ENCODE results near the gene GRHPR.
"Not testable (repeated sequence)": the region's sequence is repeated elsewhere in the genome, so short reads cannot be mapped to it uniquely, and the experiment has no call there.

Gene GRHPR

DNA sequence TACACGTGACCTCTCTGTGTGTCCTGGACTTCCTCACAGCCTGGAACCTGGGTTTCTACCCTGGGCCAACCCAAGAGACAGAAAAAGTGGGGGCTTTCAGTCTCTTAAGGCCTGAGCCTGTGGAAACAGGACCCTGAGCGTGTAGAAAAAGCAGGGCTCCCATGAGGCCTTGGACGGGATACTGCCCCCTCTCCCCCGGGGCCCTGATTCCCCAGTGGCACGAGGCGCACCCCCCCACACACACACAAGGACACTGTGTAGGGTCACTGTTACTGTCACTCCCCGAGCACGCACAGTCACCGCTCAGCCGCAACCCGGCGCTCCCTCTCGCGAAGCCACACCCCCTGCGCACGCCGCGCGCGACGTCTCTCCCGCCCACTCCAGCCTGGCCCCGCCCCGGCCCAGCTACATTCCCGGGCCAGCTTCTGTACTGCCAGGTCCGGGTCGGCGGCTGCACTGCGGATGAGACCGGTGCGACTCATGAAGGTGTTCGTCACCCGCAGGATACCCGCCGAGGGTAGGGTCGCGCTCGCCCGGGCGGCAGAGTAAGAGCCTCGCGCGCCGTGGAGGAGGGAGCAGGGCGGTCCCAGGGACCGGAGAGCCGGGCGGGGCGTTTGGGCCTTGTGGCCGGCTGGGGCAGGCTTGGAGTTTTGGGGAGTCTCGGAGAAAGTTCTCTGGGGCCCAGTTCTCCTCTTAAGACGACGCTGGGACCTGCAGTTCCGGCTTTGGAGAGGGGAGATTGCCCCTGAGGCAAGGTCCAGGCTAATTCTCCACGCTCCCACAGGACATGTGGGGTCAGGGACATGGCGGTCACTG, at the start of gene GRHPR:
Gene GRHPR, plus strand, starts transcription at position 408 of the 816 bp plus-strand sequence. Its CDS starts 55 bp downstream, at position 463.
- peak; percentile 86 for DNase-seq

DNA sequence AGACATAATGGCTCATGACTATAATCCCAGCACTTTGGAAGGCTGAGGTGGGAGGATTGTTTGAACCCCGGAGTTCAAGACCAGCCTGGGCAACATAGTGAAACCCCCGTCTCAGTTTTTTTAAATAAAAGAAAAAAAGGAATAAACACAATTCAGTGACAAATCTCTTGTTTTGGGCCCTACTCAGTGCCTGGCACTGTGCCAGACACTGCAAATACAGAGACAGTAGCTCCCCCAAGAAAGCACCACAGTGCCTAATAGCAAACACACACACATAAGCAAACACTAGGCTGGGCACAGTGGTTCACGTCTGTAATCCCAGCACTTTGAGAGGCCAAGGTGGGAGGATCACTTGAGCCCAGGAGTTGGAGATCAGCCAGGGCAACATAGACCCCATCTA, 49.7 kb upstream of the GRHPR start:
- no peak for DNase-seq

DNA sequence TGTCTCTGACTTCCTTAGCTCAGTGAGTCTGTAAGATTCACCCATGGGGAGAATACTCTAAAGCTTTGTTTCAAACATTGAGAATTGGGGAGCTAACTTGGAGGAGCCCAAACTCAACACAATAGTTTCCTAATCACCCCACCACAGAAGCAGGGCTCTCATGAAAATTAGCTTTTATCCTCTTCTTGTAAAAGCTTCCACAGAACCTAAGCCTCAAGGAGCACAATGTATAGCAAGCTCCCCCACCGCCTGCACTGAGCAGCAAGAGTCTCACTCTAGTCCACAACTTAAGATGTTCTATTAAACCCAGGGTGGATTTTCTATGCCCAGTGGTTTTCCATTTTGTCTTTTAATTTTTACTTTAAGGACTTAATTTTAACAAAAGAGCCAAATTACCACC, 48.9 kb upstream of the GRHPR start:
- no peak for DNase-seq

DNA sequence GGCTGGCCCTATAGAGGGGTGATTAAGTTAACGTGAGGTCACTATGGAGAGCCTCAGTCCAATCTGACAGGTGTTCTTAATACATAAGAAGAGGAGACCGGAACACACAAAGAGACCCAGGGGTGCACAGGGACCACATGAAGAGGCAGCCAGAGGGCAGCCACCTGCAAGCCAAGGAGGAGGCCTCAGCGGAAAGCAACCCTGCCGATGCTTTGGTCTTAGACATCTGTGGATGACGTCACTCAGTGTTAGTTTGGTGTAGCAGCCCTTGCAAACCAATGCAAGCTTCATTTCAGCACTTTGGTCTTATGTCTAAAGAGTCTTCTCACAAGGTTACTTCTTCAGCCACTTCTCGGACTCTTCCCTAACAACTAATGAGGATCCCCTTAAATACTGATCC, 47.6 kb upstream of the GRHPR start:
- no peak for DNase-seq

DNA sequence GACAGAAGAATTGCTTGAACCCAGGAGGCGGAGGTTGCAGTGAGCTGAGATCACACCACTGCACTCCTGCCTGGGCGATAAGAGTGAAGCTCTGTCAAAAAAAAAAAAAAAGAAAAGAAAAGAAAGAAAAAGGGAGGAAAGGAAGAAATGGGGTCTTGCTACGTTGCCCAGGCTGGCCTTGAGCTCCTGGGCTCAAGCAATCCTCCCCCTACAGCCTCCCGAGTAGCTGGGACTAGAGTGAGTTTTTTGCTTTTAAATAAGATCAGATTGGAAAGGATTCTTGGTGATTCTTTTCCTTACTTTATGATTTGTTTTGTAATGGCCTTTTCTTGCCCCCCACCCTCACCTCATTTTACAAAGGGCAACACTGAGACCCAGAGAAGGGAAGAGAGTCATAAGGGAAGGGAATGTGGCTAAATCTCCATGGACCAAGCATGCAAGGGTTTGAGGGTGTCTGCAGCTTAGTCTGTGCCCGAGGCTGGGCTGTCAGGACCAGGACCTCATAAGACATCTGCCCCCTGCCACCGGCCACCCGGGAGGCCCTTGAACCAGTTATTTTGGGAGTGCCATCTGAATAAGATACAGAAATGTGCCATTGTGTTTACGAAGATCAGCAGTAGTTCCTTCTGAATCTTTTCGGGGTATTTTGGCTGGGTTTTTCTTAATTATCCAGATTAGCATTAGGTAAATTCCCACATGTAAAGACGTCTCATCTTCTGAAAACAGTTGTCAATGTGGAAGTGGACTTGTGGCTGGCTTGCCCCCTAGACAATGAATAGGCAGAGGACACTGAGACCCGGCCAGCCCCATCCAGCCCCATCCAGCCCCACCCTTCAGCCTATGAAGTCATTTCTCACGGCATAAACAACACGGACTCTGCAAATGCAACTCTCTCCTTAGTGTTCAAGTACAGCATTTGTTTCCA, 44.5 kb upstream of the GRHPR start:
- no peak for DNase-seq

DNA sequence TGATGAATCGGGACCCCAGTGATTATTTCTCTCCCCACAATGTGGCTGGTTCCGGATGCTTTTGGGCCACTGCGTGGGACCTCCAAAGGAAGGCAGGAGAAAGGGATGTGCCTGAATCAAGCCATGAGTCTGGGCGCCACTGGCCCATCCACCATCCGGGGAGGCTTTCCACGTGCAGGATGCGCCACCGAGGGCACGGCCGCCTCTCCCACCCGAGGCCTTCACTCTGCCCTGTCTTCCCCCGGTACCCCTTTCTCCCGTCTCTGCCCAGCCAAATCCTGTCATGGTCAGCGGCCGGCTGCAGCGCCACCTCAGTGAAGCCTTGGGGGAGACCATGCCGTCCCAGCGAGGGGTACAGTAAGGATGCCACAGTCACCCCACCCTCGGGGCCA, 43.9 kb upstream of the GRHPR start:
- no peak for DNase-seq

DNA sequence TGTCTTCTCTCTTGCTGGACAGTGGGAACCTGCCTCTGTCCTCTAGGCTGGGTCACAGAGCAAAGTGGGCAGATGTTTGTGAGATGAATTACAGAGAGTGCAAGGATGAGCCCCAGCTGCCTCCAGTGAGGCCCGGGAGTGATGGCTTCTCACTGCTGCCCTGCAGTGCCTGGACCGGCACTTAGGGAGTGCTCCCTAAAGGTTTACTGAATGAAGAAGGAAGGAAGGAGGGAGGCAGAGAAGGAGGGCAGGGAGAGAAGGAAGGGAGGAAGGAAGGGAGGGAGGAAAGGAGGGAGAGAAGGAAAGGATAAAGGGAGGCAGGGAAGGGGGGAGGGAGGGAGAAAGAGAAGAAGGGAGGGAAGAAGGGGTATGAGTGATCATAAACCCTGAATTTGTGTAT, 42.7 kb upstream of the GRHPR start:
- DNase-seq = no peak

DNA sequence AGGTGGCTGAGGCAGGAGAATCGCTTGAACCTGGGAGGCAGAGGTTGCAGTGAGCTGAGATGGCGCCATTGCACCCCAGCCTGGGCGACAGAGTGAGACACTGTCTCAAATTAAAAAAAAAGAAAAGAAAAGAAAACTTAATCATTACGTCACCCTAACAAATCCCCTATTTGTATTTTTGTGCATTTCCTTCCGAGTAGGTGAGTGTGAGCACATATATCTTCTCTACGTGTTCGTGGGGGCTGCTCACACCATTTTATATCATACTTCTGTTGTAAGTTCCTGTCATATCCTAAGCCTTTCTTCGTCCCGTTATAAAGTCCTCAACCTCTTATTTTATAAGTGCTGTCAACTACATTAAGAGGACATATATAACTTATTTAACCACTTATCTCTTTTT, 41.9 kb upstream of the GRHPR start:
- no peak for DNase-seq

DNA sequence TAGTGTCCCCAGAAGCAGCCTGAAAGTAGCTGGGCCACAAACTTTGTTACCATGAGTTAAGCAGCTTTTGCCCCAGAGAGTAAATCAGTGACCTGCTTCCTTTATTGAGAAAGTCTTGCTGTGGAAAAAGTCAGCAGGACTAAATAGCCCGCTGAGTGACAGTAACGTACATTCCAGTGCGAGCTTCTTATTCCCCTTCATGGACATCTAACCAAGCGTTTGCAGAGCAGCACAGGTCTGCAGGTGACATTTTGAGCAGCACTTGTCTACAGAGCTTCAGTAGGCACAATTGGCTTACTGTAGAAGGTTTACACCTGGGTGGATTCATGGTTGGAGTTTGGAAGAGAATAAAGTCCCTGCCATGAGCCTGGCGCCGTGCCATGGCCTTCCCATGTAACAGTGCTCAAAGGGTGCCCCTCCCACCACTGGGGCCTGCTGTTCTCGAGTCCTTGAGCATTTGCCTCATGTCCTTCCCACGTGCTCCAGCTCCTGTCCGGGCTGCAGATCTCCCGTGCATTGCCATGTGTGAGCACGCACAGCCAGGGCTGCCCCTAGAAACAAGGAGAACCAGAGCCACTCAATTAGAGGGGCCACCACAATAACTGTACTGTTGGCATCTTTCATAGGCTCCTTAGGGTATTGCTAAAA, 41.3 kb upstream of the GRHPR start:
- DNase-seq = no peak

DNA sequence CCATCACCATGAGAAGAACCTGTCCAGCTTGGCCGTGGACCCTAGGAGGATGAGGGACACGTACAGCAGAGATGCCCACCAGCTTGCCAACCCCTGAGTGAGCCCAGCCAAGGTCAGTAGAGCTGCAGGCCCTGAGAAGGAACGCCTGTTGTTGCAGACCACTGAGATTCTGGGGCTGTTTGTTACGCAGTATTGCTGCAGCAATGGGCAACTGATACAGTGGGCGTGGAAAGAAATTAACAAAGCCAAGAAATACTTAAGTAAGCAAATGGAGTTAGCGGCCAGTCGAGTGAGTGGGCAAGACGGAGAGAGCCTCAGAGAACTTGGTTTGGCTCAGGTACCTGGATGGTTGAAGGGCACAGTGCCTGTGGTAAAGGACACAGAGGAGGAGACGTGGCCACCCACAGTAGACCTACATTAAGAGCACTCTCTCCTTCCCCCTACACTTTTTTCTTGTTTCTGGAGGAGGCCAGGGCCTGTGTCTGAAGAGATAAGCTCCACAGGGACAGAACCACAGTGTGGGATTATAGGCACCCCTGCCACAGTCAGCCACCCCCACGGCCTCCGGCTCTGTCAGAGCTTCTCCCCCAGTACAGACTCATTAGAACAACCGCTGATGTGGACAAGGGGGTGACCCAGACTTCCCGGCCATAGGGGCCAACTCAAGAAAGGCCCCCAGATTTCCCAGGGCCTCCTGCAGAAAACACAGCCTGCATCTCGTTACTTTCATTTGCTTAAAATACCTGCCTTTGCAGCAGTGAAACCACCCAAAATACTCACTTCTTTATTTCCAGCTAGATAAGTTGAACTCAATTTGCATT, 40.1 kb upstream of the GRHPR start:
- DNase-seq = no peak

DNA sequence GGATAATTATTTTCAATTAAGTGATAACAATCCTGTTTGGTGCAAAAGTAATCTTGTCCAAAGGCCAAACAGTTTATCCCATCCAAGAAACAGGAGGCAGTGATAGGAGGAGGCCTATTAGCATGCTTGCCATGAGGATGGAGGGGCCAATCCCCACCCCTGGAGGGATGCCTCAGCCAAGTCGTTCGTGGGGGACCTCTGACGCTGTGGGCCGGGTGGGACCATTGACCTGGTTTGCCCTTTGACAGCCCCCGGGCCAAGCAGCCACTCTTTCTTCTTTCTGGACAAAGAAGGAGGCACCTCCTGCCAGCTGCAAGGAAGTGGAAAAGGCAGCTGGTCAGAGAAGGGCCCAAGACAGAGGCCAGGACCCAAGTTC, 39.5 kb upstream of the GRHPR start:
- DNase-seq = no peak

DNA sequence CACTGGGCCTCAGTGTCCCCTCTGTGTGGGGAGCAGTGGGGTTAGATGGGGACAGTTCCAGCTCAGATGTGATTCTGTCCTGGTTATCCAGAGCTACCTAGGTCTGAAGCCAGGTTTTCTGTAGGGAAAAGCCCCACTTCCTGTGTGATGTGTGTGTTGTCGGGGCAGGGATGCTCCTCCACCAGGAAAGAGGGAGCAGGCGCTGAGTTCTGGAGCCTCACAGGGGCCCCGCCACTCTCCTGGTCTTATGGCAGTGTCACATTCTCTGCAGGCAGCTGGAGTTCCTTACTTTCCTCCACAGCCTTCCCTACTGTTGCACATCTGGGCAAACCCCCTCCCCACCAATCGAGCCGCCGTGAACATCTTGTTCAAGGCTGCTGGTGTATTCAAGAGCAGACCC, 39.1 kb upstream of the GRHPR start:
- DNase-seq = no peak

DNA sequence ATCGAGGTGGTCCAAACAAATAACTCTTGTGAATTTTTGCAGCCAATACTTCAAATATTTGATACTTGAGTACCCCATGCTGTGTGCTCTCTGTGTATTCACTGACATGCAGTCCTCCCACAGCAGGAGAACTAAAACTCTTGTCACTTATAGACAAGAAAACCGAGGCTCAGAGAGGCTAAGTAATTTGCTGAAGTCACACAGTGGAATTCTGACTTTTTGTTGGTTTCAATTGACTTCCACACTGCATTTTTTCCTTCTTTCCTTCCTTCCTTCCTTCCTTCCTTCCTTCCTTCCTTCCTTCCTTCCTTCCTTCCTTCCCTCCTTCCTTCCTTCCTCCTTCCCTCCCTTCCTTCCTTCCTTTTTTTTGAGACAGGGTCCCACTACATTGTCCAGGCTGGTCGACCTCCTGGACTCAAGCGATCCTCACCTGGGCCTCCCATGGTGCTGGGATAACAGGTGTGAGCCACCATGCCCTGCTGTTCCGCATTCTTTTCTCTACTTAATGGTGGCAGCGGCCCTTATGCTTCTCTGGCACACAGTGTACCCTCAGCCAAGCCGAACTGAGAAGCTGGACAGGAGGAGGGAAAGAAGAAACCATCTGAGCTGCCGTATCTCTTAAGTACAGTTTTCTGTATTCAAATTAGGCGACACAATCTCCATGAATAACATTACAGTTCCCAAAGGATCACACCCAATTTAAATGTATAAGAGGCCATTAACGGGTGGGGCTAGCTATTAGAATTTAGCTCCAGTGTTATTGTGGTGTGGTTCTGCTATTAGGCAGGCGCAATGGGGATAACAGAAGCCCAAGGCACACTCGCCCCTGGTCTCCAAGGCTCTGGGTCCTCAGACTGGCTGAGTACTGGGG, 38.4 kb upstream of the GRHPR start:
- DNase-seq = no peak

DNA sequence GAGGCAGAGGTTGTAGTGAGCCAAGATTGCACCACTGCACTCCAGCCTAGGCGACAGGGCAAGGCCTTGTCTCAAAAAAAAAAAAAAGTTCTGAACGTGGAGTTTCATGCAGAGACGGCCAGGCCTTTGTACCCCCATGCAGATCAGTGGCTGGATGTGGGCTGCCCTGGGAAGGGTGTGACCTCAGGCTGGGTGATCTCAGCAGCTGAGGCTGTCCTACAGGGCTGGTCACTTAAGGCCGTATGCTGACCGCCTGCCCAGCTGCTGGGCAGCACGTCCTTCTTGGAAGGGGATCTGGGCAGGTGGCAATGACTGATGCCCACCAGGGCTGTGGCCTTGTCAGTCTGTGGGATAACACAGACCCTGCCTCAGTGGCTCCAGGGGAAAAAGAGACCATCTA, 37.2 kb upstream of the GRHPR start:
- DNase-seq = no peak

DNA sequence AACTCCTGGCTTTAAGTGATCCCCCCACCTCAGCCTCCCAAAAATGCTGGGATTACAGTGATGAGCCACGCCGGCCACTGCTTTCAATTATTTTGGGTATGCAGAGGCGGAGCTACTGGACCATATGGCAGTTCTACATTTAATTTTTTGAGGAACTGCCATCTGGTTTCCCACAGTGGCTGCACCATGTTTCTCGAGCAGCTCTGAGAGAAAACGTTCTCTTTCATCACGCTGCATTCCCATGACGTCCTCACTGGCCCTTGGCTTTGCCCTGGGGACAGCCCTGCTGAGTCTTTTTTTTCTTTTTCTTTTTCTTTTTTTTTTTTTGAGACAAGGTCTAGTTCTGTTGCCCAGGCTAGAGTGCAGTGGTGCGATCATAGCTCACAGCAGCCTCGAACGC, 35.5 kb upstream of the GRHPR start:
- DNase-seq = no peak

DNA sequence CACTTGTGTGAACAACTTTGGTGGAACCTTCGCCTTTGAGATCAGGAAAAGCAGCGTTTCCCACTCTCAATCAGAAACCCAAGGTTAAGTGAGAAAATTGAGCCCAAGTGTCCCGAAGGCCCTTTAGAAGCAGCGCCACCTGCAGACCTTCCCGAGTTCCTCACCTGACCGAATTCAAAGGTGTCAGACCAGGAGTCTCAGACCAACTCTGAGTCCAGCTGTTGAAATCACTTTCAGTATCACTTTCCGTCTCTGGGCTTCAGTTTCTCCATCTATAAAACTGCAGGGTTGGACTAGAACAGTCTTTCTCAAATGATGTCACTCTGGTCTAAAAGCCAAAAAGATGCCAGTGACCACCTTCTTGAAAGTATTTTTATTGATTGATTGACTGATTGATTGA, 31.7 kb upstream of the GRHPR start:
- DNase-seq = peak; percentile 15

DNA sequence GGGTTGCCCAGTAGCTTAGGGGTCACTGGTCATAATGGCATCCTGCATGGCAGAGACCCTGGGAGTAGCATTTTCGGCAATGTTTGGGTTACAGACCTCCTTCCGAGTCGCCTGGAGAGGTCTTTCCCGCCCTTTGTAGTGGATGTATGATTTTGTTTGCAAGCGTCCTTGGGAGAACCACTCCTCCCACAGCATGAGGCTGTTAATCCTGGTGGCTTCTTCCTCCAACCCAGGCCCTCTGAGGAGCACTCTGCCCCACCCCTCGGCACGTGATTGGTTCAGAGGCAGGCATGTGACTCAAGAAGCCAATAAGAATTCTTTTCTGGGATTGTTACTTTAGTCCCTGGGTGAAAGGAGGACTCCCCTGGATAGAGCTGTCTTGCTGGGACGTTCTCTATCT, 30.2 kb upstream of the GRHPR start:
- no peak for DNase-seq

DNA sequence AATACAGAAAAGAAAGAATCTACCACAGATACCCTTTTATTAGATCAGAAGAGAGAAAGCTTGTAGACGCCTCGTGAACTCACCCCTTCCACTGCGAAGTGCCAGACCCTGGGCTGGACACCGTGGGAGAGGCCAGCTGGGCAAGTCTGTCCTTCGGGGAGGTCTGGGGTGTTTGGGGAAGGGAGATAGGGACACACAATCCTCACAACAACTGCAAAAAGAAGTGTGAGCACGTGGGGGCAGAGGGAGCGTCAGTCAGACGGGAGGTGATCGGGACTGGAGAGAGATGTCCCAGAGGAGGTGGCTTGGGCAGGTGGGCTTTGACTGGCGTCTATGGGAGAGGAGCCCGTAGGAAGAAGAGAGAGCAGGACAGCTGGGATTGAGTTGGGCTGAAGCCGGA, 27.3 kb upstream of the GRHPR start:
- DNase-seq = no peak

DNA sequence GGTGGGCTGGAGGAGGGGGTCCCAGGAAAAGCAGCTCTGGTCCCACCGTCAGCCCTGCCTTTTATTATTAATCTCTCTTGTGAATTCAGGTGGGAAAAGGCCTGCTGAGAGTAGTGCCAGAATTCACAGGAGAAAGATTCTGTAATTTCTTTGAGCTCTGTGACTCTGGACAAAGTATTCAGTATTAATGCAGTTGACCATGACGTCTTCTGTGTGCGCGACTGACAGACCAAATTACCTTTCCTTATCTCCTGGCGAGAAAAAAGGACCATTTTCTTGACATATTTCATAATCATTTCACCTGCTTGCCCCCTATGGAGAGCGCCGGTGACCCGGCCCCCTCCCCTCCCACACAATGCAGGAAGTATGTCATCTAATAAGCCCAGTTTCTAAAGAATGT, 26.8 kb upstream of the GRHPR start:
- DNase-seq = no peak

DNA sequence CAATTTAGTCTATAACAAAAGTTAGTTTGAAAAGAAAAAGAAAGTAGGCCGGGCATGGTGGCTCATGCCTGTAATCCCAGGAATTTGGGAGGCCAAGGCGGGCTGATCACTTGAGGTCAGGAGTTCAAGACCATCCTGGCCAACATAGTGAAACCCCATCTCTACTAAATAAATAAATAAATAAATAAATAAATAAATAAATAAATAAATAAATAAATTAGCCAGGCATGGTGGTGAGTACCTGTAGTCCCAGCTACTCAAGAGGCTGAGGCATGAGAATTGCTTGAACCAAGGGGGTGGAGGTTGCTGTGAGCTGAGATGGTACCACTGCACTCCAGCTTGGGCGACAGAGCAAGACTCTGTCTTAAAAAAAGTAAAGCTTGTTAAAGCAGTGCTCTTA, 24.5 kb upstream of the GRHPR start:
- DNase-seq = not testable (repeated sequence)

DNA sequence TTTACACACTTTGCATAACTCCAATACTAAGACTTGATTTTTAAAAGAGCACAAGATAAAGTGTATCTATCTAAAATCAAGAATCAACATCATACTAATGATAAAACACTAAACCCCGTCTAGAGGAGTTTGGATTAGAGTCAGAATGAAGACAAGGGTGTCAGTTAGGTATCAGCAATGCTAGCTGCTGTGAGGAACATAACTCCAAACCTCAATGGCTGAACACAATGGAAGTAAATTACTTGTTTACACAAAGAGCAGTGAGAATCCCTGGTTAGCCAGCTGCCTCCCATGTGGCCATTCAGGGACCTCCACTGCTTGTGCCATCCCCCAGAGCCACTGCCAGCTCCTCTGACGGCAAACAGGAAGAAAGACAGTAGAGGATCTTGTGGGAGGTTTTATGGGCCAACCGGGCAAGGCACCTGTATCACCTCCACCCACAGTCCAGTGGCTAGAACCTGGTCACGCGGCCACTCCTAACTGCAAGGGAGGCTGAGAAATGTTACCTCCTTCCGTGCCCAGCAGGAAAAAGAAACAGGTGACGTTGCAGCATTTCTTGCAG, 24.0 kb upstream of the GRHPR start:
- DNase-seq = no peak
